ENCODE measurements around the gene C19orf53.
"Not testable (repeated sequence)": the region's sequence is repeated elsewhere in the genome, so short reads cannot be mapped to it uniquely, and the experiment has no call there.

The C19orf53 gene

DNA sequence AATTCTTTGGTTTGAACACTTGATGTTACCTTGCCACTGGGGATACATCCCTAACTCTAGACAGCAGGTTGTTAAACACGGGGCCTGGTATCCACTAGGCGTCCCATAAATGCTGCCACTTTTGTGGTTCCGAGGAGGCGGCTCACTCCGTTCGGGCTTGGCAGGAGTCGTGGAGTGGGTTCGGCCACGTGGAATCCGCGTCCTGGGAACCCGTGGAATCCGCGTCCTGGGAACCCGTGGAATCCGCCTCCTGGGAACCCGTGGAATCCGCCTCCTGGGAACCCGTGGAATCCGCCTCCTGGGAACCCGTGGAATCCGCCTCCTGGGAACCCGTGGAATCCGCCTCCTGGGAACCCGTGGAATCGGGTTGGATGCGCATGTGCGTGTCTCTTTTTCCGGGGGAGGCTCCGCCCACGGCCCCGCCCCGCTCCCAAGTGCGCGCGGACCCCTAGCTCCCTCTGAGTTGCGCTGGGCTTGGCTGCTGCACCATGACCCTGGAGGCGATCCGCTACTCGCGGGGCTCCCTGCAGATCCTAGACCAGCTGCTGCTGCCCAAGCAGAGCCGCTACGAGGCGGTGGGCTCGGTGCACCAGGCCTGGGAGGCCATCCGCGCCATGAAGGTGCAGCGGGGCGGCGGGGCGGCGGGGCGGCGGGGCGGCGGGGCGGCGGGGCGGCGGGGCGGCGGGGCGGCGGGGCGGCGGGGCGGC lies 10.0 kb upstream of the C19orf53 start, which contains the start of gene MRI1:
TSS of gene MRI1 (plus strand) at position 422 of the 707 bp plus-strand sequence. CDS start at position 489, 67 bp downstream.
- peak; percentile 73 for DNase-seq

- DNase-seq = no peak
Observed at GRCh38 chr19:13764821-13765394, 9.3 kb upstream of the C19orf53 start.

DNA sequence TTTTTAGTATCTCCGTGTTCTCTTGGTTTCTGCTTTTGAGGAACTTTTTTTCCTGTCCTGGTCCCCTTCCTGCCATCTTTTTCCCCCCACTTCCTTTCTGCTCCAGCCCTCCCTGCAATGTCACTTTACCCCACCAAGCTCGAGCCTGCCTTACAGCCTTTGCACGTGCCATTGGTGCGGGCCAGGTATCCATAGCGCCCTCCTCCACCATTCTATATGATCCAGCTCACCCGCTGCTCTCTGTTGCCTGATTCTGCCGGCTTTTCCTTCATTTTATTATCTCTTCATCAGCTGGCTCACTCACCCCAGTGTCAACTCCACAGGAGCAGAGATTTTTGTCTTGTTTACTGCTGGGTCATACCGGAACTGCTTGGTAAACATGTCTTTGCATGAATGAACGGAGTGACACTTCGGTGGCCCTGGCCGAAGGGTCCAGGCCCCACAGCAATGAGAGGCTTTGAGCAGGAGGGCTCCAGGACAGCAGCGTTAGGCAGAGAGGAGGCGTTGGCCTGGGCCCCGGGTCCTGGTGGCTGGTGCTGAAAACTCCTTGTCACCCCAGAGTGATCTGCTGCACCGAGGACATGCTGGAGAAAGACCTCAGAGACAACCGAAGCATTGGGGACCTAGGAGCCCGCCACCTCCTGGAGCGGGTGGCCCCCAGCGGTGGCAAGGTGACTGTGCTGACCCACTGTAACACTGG lies 8.7 kb upstream of the C19orf53 start:
- no peak for DNase-seq

DNA sequence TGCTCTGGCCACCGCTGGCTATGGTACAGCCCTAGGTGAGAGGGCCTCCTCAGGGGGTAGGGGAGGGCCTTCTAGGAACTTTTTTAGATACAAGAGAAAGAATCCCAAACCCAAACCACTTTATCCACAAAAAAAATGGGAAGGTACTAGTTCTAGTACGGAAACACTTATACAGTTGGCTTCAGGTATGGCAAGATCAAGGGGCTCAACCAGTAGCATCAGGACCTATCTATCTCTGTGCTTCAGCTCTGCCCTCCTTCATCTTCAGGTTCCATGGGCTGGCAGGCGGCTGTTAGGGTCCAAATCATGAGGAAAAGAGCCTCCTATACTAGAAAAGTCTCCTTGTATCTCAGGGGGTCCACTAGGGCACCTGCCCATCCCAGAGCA lies 8.2 kb upstream of the C19orf53 start:
- DNase-seq = no peak

DNA sequence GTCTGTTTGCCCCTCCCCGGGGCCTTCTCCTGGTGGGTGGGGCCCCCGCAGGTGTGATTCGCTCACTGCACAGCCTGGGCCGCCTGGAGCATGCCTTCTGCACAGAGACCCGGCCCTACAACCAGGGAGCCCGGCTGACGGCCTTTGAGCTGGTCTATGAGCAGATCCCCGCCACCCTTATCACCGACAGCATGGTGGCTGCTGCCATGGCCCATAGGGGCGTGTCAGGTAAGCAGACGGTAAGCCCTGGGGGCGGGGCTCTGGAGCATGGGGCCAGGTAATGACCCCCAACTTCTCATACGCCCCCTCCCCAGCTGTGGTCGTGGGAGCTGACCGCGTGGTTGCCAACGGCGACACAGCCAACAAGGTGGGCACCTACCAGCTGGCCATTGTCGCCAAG lies 5.7 kb upstream of the C19orf53 start:
- DNase-seq = no peak

DNA sequence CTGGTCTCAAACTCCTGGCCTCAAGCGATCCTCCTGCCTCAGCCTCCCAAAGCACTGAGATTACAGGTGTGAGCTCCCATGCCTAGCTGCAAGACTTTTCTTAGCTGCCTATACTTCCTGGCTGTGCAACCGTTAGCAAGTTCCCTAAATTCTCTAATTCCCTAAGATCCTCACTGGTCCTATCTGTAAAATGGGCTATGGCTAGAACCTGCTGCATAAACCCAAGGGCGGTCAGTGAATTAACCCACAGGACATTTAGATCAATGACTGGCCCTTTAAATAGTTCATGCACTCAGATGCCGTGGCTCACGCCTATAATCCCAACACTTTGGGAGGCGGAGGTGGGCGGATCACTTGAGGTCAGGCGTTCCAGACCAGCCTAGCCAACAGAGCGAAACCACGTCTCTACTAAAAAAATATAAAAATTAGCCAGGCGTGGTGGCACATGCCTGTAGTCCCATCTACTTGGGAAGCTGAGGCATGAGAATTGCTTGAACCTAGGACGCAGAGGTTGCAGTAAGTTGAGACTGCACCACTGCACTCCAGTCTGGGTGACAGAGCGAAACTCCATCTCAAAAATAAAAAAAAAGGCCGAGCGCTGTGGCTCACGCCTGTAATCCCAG lies 4.1 kb upstream of the C19orf53 start:
- no peak for DNase-seq

DNA sequence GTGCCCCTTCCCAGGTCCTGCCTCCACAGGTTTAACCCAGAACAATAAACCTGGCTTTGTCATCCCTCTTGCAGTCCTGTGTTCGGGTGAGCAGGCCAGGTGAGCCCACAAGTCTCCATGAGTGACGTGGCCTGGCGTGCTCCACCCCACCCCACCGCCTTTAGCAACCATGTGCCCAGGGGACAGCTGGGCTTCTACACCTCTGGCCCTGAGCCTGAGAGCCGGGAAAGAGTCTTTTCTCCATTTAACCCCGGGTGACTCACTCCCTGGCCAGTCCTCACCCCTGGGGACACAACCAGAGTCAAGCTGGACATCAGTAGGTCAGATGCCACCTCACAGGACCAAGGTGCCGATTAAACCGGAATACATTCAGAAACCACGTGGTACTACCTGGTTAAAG lies 4.1 kb downstream of the C19orf53 start:
- no peak for DNase-seq

- DNase-seq = no peak
Observed at GRCh38 chr19:13778847-13779246, 4.6 kb downstream of the C19orf53 start.

GRCh38 chr19:13779794-13780193 lies 5.5 kb downstream of the C19orf53 start:
- DNase-seq = not testable (repeated sequence)

- DNase-seq = peak; percentile 94
Observed at GRCh38 chr19:13781547-13781946, 7.3 kb downstream of the C19orf53 start.

DNA sequence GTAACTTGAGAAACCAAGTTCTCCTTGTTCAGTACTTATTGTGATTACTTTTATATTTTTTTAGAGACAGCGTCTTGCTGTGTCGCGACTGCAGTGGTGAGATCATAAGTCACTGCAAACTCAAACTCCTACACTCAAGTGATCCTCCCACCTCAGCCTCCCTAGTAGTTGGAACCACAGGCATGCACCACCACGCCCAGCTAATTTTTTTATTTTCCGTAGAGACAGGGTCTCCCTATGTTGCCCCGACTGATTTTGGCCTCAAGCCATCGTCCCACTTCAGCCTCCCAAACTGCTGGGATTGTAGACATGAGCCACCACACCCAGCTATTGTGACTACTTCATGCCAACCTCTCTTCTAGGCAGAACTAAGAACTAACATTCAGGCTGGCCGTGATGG lies 8.3 kb downstream of the C19orf53 start:
- no peak for DNase-seq

GRCh38 chr19:13783565-13784500 lies 9.6 kb downstream of the C19orf53 start:
- DNase-seq = no peak

GRCh38 chr19:13784731-13785452 lies 10.6 kb downstream of the C19orf53 start:
- DNase-seq = peak; percentile 32

- no peak for DNase-seq
Observed at GRCh38 chr19:13788991-13789390, 14.7 kb downstream of the C19orf53 start.

DNA sequence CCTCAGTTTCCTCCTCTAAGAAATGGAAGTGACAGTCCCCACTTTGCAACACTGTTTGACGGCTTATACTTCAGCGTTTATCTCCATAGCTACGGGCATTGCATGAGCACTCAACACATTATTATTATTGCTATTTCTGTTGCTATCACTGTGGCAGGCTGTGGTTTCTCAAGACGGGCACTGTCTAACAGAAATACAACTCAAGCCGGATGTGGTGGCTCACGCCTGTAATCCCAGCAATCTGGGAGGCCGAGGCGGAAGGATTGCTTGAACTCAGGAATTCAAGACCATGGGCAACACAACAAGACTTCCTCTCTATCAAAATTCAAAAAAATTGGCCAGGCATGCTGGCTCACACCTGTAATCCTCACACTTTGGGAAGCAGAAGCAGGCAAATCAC lies 16.1 kb downstream of the C19orf53 start:
- no peak for DNase-seq

DNA sequence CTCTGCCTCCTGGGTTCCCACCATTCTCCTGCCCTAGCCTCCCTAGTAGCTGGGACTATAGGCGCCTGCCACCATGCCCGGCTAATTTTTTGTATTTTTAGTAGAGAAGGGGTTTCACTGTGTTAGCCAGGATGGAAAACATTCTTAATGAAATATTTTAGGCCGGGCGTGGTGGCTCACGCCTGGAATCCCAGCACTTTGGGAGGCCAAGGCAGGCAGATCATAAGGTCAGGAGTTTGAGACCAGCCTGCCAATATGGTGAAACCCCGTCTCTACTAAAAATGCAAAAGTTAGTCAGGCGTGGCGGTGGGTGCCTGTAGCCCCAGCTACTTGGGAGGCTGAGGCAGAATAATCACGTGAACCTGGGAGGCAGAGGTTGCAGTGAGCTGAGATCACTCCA lies 19.1 kb downstream of the C19orf53 start:
- DNase-seq = not testable (repeated sequence)

GRCh38 chr19:13794398-13794756 lies 20.1 kb downstream of the C19orf53 start:
- peak; percentile 40 for DNase-seq

DNA sequence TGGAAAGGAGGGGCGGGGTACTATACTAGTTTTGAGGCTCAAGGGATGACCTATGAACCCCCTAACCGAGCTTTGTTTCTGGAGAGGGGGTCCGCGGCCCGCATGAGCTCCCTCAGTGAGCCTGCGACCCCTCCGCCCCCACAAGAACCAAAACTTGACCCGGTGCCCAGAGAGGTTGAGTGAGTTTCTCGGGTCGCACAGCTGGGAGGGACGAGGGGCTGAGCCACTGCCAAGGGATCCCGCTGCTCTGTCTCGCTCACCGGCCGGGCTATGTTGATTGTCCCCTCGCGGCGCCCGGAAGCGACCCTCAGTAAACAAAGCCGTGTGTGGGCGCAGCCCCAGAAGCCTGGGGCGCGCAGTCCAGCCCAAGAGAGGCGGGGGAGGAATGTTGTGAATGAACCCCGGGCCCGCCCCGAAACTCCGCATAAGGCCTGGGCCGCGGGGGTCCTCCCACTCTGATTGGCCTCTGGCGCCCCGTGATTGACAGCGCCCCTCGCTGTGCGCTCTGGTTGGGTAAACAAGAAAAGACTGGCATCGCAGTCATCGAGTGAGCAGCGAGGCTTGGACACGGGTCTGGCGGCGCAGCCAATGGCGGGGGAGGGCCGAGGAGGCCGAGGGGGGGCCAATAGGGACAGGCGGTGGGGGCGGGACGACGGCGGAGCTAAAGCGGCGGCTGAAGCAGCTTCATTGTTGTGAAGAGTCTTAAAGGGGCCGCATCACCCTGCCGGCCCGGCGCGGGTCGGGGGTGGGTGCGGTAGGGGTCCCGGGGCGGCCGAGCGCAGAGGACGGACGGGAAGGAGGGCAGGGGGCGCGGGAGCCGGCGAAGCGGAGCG lies 20.7 kb downstream of the C19orf53 start, which contains the start of gene ZSWIM4:
TSS of gene ZSWIM4 (plus strand) at position 687 of the 833 bp plus-strand sequence. CDS start 206 bp downstream, outside the sequence.
- peak; percentile 97 for DNase-seq

DNA sequence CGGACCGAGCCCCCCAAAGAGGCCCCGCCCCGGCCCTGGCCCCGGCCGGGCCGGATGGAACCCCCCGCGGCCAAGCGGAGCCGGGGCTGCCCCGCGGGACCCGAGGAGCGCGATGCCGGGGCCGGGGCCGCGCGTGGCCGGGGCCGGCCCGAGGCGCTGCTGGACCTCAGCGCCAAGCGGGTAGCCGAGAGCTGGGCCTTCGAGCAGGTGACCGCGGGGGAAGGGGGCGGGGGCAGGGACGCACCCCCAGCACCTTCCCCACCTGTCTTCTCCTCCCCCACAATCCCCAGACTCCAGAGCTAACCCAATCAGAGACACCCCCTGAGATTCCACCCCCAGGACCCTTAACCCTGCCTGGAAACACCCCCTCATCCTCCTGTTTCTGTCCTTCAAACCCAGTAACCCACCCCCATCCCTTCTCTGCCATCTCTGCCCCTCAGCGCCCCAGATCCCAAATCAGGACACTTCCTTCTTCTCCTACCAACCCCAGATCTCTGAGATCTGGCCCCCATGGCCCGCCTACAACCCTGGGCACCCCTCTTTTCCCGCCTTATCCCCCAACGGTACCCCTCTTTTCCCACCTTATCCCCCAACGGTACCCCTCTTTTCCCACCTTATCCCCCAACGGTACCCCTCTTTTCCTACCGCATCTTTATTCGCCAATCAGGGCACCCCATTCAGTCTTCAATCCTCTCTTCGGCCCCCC lies 21.5 kb downstream of the C19orf53 start:
- DNase-seq = no peak

Measured in NCI-H2171 treated with DMSO at 0.1 percent for 48 hours (cell line).